Effector memory CD8-positive, alpha-beta T cell (primary cell): ENCODE measurements around the gene ABCC6.
"Not testable (repeated sequence)": the region's sequence is repeated elsewhere in the genome, so short reads cannot be mapped to it uniquely, and the experiment has no call there.

Source experiments
- ATAC-seq: fragments of 150-1000 bp; cut with Tn5 transposase; replicated peaks from 2 replicates; pipeline ENCODE4 v1.10.0; 2021; ENCODE audit warnings: mild to moderate bottlenecking, moderate library complexity
- DNase-seq, 3 experiments: peaks; one replicate each; pipeline ENCODE4 v3.0.0; 2021
- H3K27ac Mint-ChIP-seq, 2 donors: one replicate each; pipeline ENCODE4 v1.8.0; 2022; ENCODE audit warnings: mild to moderate bottlenecking in 2 of 2, mixed read lengths in 2 of 2, moderate library complexity in 2 of 2
- H3K27me3 Mint-ChIP-seq, 2 donors: one replicate each; pipeline ENCODE4 v1.8.0; 2022; ENCODE audit warnings: mixed read lengths in 2 of 2
- H3K36me3 Mint-ChIP-seq: one replicate; pipeline ENCODE4 v1.8.0; 2022; ENCODE audit warnings: mild to moderate bottlenecking, moderate library complexity, mixed read lengths; ENCODE audit not compliant: insufficient read depth
- H3K4me1 Mint-ChIP-seq, 2 donors: one replicate each; pipeline ENCODE4 v1.8.0; 2022; ENCODE audit warnings: low read depth in 2 of 2, mixed read lengths in 2 of 2
- H3K4me3 Mint-ChIP-seq, 2 donors: one replicate each; pipeline ENCODE4 v1.8.0; 2022; ENCODE audit warnings: mild to moderate bottlenecking in 2 of 2, mixed read lengths in 2 of 2, moderate library complexity in 2 of 2
- H3K9me3 Mint-ChIP-seq, 2 donors: one replicate each; pipeline ENCODE4 v1.8.0; 2022; ENCODE audit warnings: mixed read lengths in 2 of 2

Gene ABCC6

GRCh38 chr16:16190966-16191365 is 32.3 kb downstream of the ABCC6 start:
- H3K27ac Mint-ChIP-seq, H3K4me3 Mint-ChIP-seq, ATAC-seq, H3K9me3 Mint-ChIP-seq, H3K4me1 Mint-ChIP-seq, H3K36me3 Mint-ChIP-seq, DNase-seq: not testable (repeated sequence)
- H3K27me3 Mint-ChIP-seq = peaks cover 31 to 64% of the 10 kb centered on the region in 2 donors

GRCh38 chr16:16190546-16190945 is 32.7 kb downstream of the ABCC6 start:
- Mint-ChIP-seq H3K4me3 (no peak overlapping the region), H3K9me3 (no peaks in the 10 kb centered on the region), H3K36me3 (peaks cover under 1% of the 10 kb centered on the region), H3K27me3 (peaks cover 28 to 60% of the 10 kb centered on the region in 2 donors), H3K27ac (no peak overlapping the region), H3K4me1 (no peaks in the 10 kb centered on the region)
- ATAC-seq = no peak
- no peak for DNase-seq

- Mint-ChIP-seq H3K27me3 (peaks cover 25 to 55% of the 10 kb centered on the region in 2 donors), H3K36me3 (no peaks in the 10 kb centered on the region), H3K4me1 (no peaks in the 10 kb centered on the region), H3K9me3 (no peaks in the 10 kb centered on the region), H3K4me3 (no peak overlapping the region), H3K27ac (no peak overlapping the region)
- no peak for ATAC-seq
- DNase-seq = no peak
Measured at GRCh38 chr16:16189842-16190241, 33.5 kb downstream of the ABCC6 start.

GRCh38 chr16:16188827-16189226 is 34.5 kb downstream of the ABCC6 start:
- peaks cover 30 to 61% of the 10 kb centered on the region in 2 donors for H3K27me3 Mint-ChIP-seq
- peak overlapping the region in 1 of 2 donors; percentile 73 for H3K27ac Mint-ChIP-seq
- no peaks in the 10 kb centered on the region for H3K4me1 Mint-ChIP-seq
- no peaks in the 10 kb centered on the region for H3K9me3 Mint-ChIP-seq
- no peak for DNase-seq
- H3K36me3 Mint-ChIP-seq = no peaks in the 10 kb centered on the region
- H3K4me3 Mint-ChIP-seq = no peak overlapping the region
- no peak for ATAC-seq

- H3K4me1 Mint-ChIP-seq = no peaks in the 10 kb centered on the region
- no peaks in the 10 kb centered on the region for H3K36me3 Mint-ChIP-seq
- no peak overlapping the region for H3K4me3 Mint-ChIP-seq
- DNase-seq = no peak
- ATAC-seq = no peak
- H3K27me3 Mint-ChIP-seq = peaks cover 31 to 61% of the 10 kb centered on the region in 2 donors
- H3K9me3 Mint-ChIP-seq = no peaks in the 10 kb centered on the region
- H3K27ac Mint-ChIP-seq = no peak overlapping the region
Measured at GRCh38 chr16:16186820-16187219, 36.5 kb downstream of the ABCC6 start.

GRCh38 chr16:16185095-16185494 is 38.2 kb downstream of the ABCC6 start:
- H3K4me3 Mint-ChIP-seq = no peak overlapping the region
- H3K27me3 Mint-ChIP-seq = peaks cover 27 to 59% of the 10 kb centered on the region in 2 donors
- ATAC-seq = no peak
- no peaks in the 10 kb centered on the region for H3K9me3 Mint-ChIP-seq
- DNase-seq = no peak
- H3K36me3 Mint-ChIP-seq = no peaks in the 10 kb centered on the region
- H3K27ac Mint-ChIP-seq = no peak overlapping the region
- no peaks in the 10 kb centered on the region for H3K4me1 Mint-ChIP-seq

GRCh38 chr16:16184594-16184993 is 38.7 kb downstream of the ABCC6 start:
- H3K27me3 Mint-ChIP-seq = peaks cover 22 to 54% of the 10 kb centered on the region in 2 donors
- H3K9me3 Mint-ChIP-seq = no peaks in the 10 kb centered on the region
- DNase-seq = no peak
- H3K4me1 Mint-ChIP-seq = no peaks in the 10 kb centered on the region
- no peak overlapping the region for H3K27ac Mint-ChIP-seq
- H3K36me3 Mint-ChIP-seq = no peaks in the 10 kb centered on the region
- no peak for ATAC-seq
- H3K4me3 Mint-ChIP-seq = no peak overlapping the region

GRCh38 chr16:16183562-16183961 is 39.7 kb downstream of the ABCC6 start:
- Mint-ChIP-seq H3K27me3 (peaks cover 22 to 44% of the 10 kb centered on the region in 2 donors), H3K9me3 (no peaks in the 10 kb centered on the region), H3K27ac (no peak overlapping the region), H3K36me3 (no peaks in the 10 kb centered on the region), H3K4me1 (no peaks in the 10 kb centered on the region), H3K4me3 (no peak overlapping the region)
- DNase-seq (no peak), ATAC-seq (no peak)

GRCh38 chr16:16182918-16183317 is 40.4 kb downstream of the ABCC6 start:
- DNase-seq = no peak
- ATAC-seq = no peak
- Mint-ChIP-seq H3K4me1 (no peaks in the 10 kb centered on the region), H3K4me3 (no peak overlapping the region), H3K27me3 (peaks cover 22 to 42% of the 10 kb centered on the region in 2 donors), H3K27ac (no peak overlapping the region), H3K9me3 (no peaks in the 10 kb centered on the region), H3K36me3 (no peaks in the 10 kb centered on the region)

- H3K4me1 Mint-ChIP-seq, ATAC-seq, H3K36me3 Mint-ChIP-seq, H3K27ac Mint-ChIP-seq, DNase-seq, H3K9me3 Mint-ChIP-seq, H3K4me3 Mint-ChIP-seq: not testable (repeated sequence)
- H3K27me3 Mint-ChIP-seq = peaks cover 22 to 42% of the 10 kb centered on the region in 2 donors
Measured at GRCh38 chr16:16181748-16182147, 41.5 kb downstream of the ABCC6 start.

- DNase-seq = no peak
- Mint-ChIP-seq H3K36me3 (no peaks in the 10 kb centered on the region), H3K4me3 (no peak overlapping the region), H3K27ac (no peak overlapping the region), H3K27me3 (peaks cover 18 to 31% of the 10 kb centered on the region in 2 donors), H3K4me1 (no peaks in the 10 kb centered on the region), H3K9me3 (no peaks in the 10 kb centered on the region)
- no peak for ATAC-seq
Measured at GRCh38 chr16:16178455-16179162, 44.7 kb downstream of the ABCC6 start.

GRCh38 chr16:16176328-16176727 is 47.0 kb downstream of the ABCC6 start:
- DNase-seq = no peak
- Mint-ChIP-seq H3K27me3 (peaks cover 3 to 8% of the 10 kb centered on the region in 2 donors), H3K4me1 (no peaks in the 10 kb centered on the region), H3K4me3 (no peak overlapping the region), H3K27ac (no peak overlapping the region), H3K36me3 (no peaks in the 10 kb centered on the region), H3K9me3 (no peaks in the 10 kb centered on the region)
- no peak for ATAC-seq

GRCh38 chr16:16175296-16175695 is 48.0 kb downstream of the ABCC6 start:
- DNase-seq = no peak
- H3K9me3 Mint-ChIP-seq = no peaks in the 10 kb centered on the region
- H3K4me1 Mint-ChIP-seq = no peaks in the 10 kb centered on the region
- no peaks in the 10 kb centered on the region for H3K27me3 Mint-ChIP-seq
- H3K4me3 Mint-ChIP-seq = no peak overlapping the region
- H3K27ac Mint-ChIP-seq = no peak overlapping the region
- no peak for ATAC-seq
- H3K36me3 Mint-ChIP-seq = no peaks in the 10 kb centered on the region

GRCh38 chr16:16172991-16173390 is 50.3 kb downstream of the ABCC6 start:
- peaks cover 8 to 11% of the 10 kb centered on the region in 2 donors for H3K27me3 Mint-ChIP-seq
- no peaks in the 10 kb centered on the region for H3K9me3 Mint-ChIP-seq
- no peak overlapping the region for H3K4me3 Mint-ChIP-seq
- no peak overlapping the region for H3K27ac Mint-ChIP-seq
- no peak for DNase-seq
- ATAC-seq = no peak
- H3K4me1 Mint-ChIP-seq = no peaks in the 10 kb centered on the region
- no peaks in the 10 kb centered on the region for H3K36me3 Mint-ChIP-seq
